ENCODE data around the gene OR2L8. TPM values are rescaled to one million over a fixed set of nuclear protein-coding genes. Genes with fewer than 3 reads are reported as not detected.

Gene OR2L8
- total RNA-seq, 1 experiment from 2014 or later = not detected

DNA sequence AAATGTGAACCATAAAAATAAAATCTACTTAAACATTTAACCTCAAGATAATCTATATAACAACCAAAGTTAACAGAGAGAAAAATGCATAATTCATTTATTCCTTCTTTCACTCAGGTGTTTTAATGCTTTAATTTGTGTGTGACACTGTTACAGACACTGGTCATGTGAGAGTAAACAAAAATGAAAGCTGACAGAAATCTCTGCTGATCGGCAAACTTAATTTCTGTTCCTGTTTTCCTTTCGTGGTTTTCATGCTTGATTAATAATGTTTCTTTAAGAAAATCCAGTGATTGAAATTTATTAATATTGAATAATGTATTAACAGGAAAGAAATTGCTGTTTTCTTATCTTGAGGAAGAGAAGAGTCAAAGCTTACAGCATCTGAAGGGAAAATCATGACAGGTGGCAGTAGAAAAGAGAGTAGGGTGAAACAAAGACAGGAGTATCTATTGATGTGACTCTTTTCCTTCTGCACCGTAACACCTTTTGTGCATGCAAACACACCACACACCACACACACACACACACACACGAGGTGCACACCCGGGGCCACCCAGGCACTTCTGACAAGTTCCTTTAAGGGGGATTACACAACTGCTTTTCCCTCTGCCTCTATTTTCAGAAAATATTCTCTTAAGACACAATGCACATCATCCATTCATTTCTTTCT is 18.0 kb downstream of the OR2L8 start:
- DNase-seq (ENCODE audit: unreplicated experiment) = no peak
- TF ChIP-seq CTCF (IDR thresholded peaks at IDR 0.05; ENCODE audit: unreplicated experiment) = no peak
- Mint-ChIP-seq H3K4me1 (ENCODE audit: insufficient read depth, unreplicated experiment) (peaks cover 30% of the 10 kb centered on the region), H3K27me3 (ENCODE audit: insufficient read depth, unreplicated experiment) (no peaks in the 10 kb centered on the region), H3K9me3 (ENCODE audit: unreplicated experiment) (peaks cover under 1% of the 10 kb centered on the region), H3K27ac (ENCODE audit: low read depth, unreplicated experiment) (no peak overlapping the region), H3K4me3 (ENCODE audit: unreplicated experiment) (peak overlapping the region; percentile 15), H3K36me3 (ENCODE audit: insufficient read depth, unreplicated experiment) (no peaks in the 10 kb centered on the region)
- ChIA-PET POLR2A (interaction anchor here (0.5 kb wide), 1 partner anchor 38 kb away, joined by 3 read pairs; no protein-coding TSS in a partner anchor), CTCF (interaction anchor here (0.6 to 1.2 kb wide), 3 partner anchors 49 to 836 kb away, joined by 3 to 6 read pairs (median 4); no protein-coding TSS in a partner anchor)
- intact Hi-C loops (cut with micrococcal nuclease) = no loop called here
- BruUV-seq (replicated peaks) = no TSS peak

DNA sequence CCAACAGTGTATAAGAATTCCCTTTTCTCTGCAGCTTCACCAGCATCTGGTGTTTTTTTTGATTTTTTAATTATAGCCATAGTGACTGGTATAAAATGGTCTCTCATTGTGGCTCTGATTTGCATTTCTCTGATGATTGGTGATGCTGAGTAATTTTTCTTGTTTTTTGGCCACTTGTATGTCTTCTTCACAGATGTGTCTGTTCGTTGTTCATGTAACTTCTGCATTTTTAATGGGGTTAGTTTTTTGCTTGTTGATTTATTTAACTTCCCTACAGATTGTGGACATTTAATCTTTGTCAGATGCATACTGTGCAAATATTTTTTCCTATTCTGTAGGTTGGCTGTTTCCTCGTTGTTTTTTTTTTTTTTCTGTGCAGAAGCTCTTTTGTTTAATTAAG is 44.3 kb downstream of the OR2L8 start:
- intact Hi-C loops (cut with micrococcal nuclease) = no loop called here
- no TSS peak for BruUV-seq (replicated peaks)
- Mint-ChIP-seq H3K27me3 (ENCODE audit: insufficient read depth, unreplicated experiment) (no peaks in the 10 kb centered on the region), H3K27ac (ENCODE audit: low read depth, unreplicated experiment) (no peak overlapping the region), H3K4me3 (ENCODE audit: unreplicated experiment) (no peak overlapping the region), H3K4me1 (ENCODE audit: insufficient read depth, unreplicated experiment) (no peaks in the 10 kb centered on the region), H3K36me3 (ENCODE audit: insufficient read depth, unreplicated experiment) (no peaks in the 10 kb centered on the region), H3K9me3 (ENCODE audit: unreplicated experiment) (no peaks in the 10 kb centered on the region)
- DNase-seq (ENCODE audit: unreplicated experiment) = no peak
- CTCF ChIA-PET = interaction anchor here (1.0 kb wide), 1 partner anchor 9 kb away, joined by 3 read pairs; no protein-coding TSS in a partner anchor
- no peak for TF ChIP-seq CTCF (IDR thresholded peaks at IDR 0.05; ENCODE audit: unreplicated experiment)
- POLR2A ChIA-PET = no interaction called here

DNA sequence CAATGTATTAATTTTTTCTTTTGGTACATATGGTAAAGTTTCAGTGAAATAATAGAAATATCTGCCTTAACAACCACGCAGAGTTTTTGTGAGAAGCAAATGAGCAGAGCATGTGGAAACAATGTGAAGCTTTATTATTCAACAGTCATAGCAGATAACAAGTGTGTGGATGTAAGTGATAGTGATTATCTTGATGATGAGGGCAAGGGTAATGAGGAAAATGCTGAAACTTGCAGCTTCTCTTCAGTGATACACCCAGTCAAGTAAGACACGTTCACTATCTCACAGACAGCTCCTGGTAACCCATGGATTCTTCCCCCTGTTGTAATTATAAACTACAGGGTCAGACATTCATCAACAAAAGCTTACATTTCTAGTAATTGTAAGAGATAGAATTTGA is 50.2 kb downstream of the OR2L8 start:
- H3K27ac Mint-ChIP-seq (ENCODE audit: low read depth, unreplicated experiment) = no peak overlapping the region
- no peak for TF ChIP-seq CTCF (IDR thresholded peaks at IDR 0.05; ENCODE audit: unreplicated experiment)
- no TSS peak for BruUV-seq (replicated peaks)
- intact Hi-C loops (cut with micrococcal nuclease) = no loop called here
- peaks cover 10% of the 10 kb centered on the region for H3K9me3 Mint-ChIP-seq (ENCODE audit: unreplicated experiment)
- H3K27me3 Mint-ChIP-seq (ENCODE audit: insufficient read depth, unreplicated experiment) = no peaks in the 10 kb centered on the region
- ChIA-PET CTCF (interaction anchor here (0.6 kb wide), 1 partner anchor 626 kb away, joined by 3 read pairs; no protein-coding TSS in a partner anchor), POLR2A (interaction anchor here (0.6 kb wide), 1 partner anchor 344 kb away, joined by 3 read pairs; no protein-coding TSS in a partner anchor)
- H3K4me3 Mint-ChIP-seq (ENCODE audit: unreplicated experiment) = no peak overlapping the region
- DNase-seq (ENCODE audit: unreplicated experiment) = no peak
- H3K36me3 Mint-ChIP-seq (ENCODE audit: insufficient read depth, unreplicated experiment) = no peaks in the 10 kb centered on the region
- H3K4me1 Mint-ChIP-seq (ENCODE audit: insufficient read depth, unreplicated experiment) = peaks cover 12% of the 10 kb centered on the region

Other genes starting within 250 kb of the OR2L8 start
- not detected in 2 replicates for gene OR6F1, start 232.2 kb upstream of the OR2L8 start, total RNA-seq (2022)
- gene OR14K1, start 210.2 kb upstream of the OR2L8 start, total RNA-seq (2022) = not detected in 2 replicates
- not detected in 2 replicates for gene OR14A2, start 200.7 kb upstream of the OR2L8 start, total RNA-seq (2022)
- not detected in 2 replicates for gene OR1C1, start 188.3 kb upstream of the OR2L8 start, total RNA-seq (2022)
- not detected in 2 replicates for gene OR14A16, start 124.7 kb upstream of the OR2L8 start, total RNA-seq (2022)
- gene OR11L1, start 107.0 kb upstream of the OR2L8 start, total RNA-seq (2022) = not detected in 2 replicates
- not detected in 2 replicates for gene TRIM58, start 91.7 kb upstream of the OR2L8 start, total RNA-seq (2022)
- not detected in 2 replicates for gene OR2W3, start 53.3 kb upstream of the OR2L8 start, total RNA-seq (2022)
- gene OR2T8, start 28.6 kb upstream of the OR2L8 start, total RNA-seq (2022) = not detected in 2 replicates
- not detected in 2 replicates for gene OR2AJ1, start 24.0 kb upstream of the OR2L8 start, total RNA-seq (2022)
- not detected in 2 replicates for gene OR2AK2, start 16.4 kb downstream of the OR2L8 start, total RNA-seq (2022)
- gene OR2L5, start 64.8 kb downstream of the OR2L8 start, total RNA-seq (2022) = not detected in 2 replicates
- gene OR2L2, start 81.2 kb downstream of the OR2L8 start, total RNA-seq (2022) = 0.19 and 0.34 TPM in 2 replicates
- gene OR2L3, start 98.0 kb downstream of the OR2L8 start, total RNA-seq (2022) = not detected in 2 replicates
- not detected in 2 replicates for gene OR2L13, start 146.3 kb downstream of the OR2L8 start, total RNA-seq (2022)
- gene OR2M5, start 196.3 kb downstream of the OR2L8 start, total RNA-seq (2022) = not detected in 2 replicates
- gene OR2M2, start 226.0 kb downstream of the OR2L8 start, total RNA-seq (2022) = not detected in 2 replicates
- not detected in 2 replicates for gene OR2M3, start 248.4 kb downstream of the OR2L8 start, total RNA-seq (2022)